ENCODE results near the gene CASQ1.

DNA sequence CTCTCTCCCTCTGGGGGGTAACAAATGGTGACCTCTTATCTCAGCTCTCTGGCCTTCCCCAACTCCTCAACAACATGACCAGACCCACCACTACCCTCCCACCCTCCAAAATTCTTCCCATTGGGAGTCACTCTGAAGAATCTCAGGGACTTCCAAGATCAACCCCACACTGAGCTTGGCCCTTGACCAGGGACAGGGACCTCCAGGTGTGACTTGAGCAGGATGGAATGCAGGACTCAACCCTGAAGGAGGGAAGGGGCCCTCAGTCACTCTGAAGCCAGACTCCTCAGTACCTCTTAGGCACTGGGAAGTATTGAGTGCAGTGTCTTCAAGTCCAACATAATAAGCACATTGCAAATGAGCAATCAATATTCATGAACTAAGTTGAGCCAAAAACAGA lies 1.9 kb downstream of the CASQ1 start:
- TF ChIP-seq, protein P1, sequence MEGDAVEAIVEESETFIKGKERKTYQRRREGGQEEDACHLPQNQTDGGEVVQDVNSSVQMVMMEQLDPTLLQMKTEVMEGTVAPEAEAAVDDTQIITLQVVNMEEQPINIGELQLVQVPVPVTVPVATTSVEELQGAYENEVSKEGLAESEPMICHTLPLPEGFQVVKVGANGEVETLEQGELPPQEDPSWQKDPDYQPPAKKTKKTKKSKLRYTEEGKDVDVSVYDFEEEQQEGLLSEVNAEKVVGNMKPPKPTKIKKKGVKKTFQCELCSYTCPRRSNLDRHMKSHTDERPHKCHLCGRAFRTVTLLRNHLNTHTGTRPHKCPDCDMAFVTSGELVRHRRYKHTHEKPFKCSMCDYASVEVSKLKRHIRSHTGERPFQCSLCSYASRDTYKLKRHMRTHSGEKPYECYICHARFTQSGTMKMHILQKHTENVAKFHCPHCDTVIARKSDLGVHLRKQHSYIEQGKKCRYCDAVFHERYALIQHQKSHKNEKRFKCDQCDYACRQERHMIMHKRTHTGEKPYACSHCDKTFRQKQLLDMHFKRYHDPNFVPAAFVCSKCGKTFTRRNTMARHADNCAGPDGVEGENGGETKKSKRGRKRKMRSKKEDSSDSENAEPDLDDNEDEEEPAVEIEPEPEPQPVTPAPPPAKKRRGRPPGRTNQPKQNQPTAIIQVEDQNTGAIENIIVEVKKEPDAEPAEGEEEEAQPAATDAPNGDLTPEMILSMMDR (IDR thresholded peaks at IDR 0.05) = no peak
- TF ChIP-seq POLR2A (IDR thresholded peaks at IDR 0.05) = no peak
